GM21825 (cell line): Measurements from ENCODE around the gene TPD52L1.

Source experiments
- ATAC-seq: cut with Tn5 transposase; IDR thresholded peaks from one replicate; pipeline ENCODE4 v1.9.1; 2021; ENCODE audit warnings: mild to moderate bottlenecking, moderate library complexity; ENCODE audit not compliant: unreplicated experiment

The TPD52L1 gene

GRCh38 chr6:125174626-125175025 is 21.1 kb downstream of the TPD52L1 start:
- ATAC-seq: no peak

- ATAC-seq: no peak
Observed at GRCh38 chr6:125175466-125176048, 22.0 kb downstream of the TPD52L1 start.

- no peak for ATAC-seq
Observed at GRCh38 chr6:125182237-125183008, 28.9 kb downstream of the TPD52L1 start.

GRCh38 chr6:125183391-125183790 is 29.8 kb downstream of the TPD52L1 start:
- ATAC-seq: no peak

GRCh38 chr6:125188037-125188436 is 34.5 kb downstream of the TPD52L1 start:
- ATAC-seq: no peak

- no peak for ATAC-seq
Observed at GRCh38 chr6:125188594-125189203, 35.1 kb downstream of the TPD52L1 start.

GRCh38 chr6:125189494-125189893 is 35.9 kb downstream of the TPD52L1 start:
- no peak for ATAC-seq

- ATAC-seq: no peak
Observed at GRCh38 chr6:125190667-125191066, 37.1 kb downstream of the TPD52L1 start.

GRCh38 chr6:125191916-125192609 is 38.5 kb downstream of the TPD52L1 start:
- ATAC-seq: peak; percentile 93

GRCh38 chr6:125192610-125192930 is 39.0 kb downstream of the TPD52L1 start:
- no peak for ATAC-seq

- no peak for ATAC-seq
Observed at GRCh38 chr6:125193208-125193607, 39.6 kb downstream of the TPD52L1 start.

GRCh38 chr6:125194941-125195340 is 41.4 kb downstream of the TPD52L1 start:
- ATAC-seq: no peak

- no peak for ATAC-seq
Observed at GRCh38 chr6:125195526-125195925, 42.0 kb downstream of the TPD52L1 start.

GRCh38 chr6:125196613-125197012 is 43.0 kb downstream of the TPD52L1 start:
- ATAC-seq: no peak

- no peak for ATAC-seq
Observed at GRCh38 chr6:125197795-125198269, 44.3 kb downstream of the TPD52L1 start.

GRCh38 chr6:125198398-125198937 is 44.9 kb downstream of the TPD52L1 start:
- ATAC-seq: no peak

GRCh38 chr6:125200941-125201340 is 47.4 kb downstream of the TPD52L1 start:
- ATAC-seq: no peak

GRCh38 chr6:125201961-125202729 is 48.6 kb downstream of the TPD52L1 start:
- no peak for ATAC-seq

GRCh38 chr6:125203395-125203794 is 49.8 kb downstream of the TPD52L1 start:
- ATAC-seq: no peak

GRCh38 chr6:125205931-125206330 is 52.4 kb downstream of the TPD52L1 start:
- no peak for ATAC-seq

- ATAC-seq: no peak
Observed at GRCh38 chr6:125206389-125206788, 52.8 kb downstream of the TPD52L1 start.
